GM12875 (cell line): Measurements from ENCODE around the gene ARL13B.

Source experiments
- H3K4me3 ChIP-seq: one replicate; pipeline ENCODE4 v1.5.1; 2011; ENCODE audit warnings: low read depth, low read length, control low read depth
- TF ChIP-seq, protein P1 (sequence below): IDR thresholded peaks from 2 replicates; pipeline ENCODE4 v1.5.1; 2011; ENCODE audit warnings: low read depth, mild to moderate bottlenecking, control low read depth, inconsistent platforms, low read length, moderate library complexity, borderline replicate concordance; ENCODE audit not compliant: insufficient read depth

ARL13B gene

DNA sequence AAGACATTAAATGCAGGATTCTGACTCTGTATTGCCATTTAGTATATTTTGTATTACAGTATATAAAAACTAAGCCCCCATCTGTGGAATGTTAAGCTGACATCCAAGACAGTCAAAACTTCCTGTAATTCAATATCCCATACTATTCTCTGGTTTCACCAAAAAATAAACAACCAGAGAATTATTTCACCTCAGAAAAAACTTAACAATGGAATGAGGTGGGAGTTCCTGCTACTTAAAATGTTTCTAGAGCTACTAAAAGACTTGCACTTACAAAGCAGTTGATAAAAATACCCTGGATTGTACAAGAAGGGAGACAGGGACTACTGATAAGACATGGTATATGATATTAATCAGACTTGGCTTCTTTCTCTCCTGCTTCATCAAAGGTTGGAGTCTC, 8.3 kb downstream of the ARL13B start:
- H3K4me3 ChIP-seq: no peak overlapping the region
- TF ChIP-seq, protein P1, sequence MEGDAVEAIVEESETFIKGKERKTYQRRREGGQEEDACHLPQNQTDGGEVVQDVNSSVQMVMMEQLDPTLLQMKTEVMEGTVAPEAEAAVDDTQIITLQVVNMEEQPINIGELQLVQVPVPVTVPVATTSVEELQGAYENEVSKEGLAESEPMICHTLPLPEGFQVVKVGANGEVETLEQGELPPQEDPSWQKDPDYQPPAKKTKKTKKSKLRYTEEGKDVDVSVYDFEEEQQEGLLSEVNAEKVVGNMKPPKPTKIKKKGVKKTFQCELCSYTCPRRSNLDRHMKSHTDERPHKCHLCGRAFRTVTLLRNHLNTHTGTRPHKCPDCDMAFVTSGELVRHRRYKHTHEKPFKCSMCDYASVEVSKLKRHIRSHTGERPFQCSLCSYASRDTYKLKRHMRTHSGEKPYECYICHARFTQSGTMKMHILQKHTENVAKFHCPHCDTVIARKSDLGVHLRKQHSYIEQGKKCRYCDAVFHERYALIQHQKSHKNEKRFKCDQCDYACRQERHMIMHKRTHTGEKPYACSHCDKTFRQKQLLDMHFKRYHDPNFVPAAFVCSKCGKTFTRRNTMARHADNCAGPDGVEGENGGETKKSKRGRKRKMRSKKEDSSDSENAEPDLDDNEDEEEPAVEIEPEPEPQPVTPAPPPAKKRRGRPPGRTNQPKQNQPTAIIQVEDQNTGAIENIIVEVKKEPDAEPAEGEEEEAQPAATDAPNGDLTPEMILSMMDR: no peak

DNA sequence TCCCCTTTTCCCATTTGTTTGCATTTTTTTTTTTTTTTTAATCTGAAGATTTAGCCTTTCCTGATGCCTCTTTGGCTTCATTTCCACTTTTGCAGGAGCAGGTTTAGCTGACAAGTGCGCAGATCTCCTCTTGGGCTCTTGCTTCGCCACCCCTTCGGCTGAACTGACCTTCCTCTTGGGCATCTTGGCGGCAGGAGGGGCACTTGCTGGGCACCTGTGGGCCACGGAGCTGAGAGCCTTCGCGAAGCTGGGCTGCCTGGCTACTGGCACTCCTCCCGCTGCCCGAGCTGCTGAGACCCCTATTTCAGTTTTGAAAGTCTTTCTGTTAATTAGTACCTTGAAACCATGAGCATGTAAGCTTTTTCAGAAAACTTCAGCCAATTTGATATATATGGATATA, 8.8 kb downstream of the ARL13B start:
- TF ChIP-seq, protein P1: no peak
- no peak overlapping the region for H3K4me3 ChIP-seq

DNA sequence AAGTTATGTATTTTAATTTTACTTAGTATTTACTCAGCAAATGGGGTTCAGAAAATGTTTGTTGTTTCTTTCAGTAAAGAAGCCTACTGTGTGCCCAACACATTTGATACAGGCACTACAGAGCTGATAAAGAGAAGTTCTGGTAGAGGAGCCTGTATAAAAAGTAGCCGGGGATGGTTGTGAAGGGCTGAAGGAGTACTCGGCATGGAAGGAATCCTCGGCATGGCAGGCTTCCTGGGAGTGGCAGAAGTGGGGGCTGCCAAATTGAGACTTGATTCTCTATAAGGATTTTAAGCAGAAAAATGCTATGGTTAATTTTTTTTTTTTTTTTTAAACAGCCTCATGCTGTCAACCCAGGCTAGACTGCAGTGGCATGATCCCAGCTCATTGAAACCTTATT, 9.3 kb downstream of the ARL13B start:
- no peak overlapping the region for H3K4me3 ChIP-seq
- TF ChIP-seq, protein P1: no peak

DNA sequence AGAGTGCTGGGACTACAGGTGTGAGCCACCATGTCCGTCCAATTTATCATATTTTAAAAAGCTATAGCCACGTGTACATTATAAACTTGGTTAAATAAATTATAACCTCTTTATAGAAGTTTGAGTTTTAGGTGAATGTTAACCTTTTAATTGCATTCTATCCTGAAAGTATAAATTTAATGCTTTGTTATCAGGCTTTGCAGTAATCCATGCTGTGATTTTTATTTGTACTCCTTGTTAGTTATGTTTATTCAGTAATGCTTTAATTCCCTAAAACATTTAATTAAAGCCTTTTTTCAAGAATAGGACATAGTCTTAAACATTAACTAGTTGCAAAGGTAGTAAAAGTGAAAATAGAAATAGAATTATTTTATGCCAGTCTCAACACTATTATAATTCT, 11.7 kb downstream of the ARL13B start:
- no peak overlapping the region for H3K4me3 ChIP-seq
- TF ChIP-seq, protein P1: no peak

DNA sequence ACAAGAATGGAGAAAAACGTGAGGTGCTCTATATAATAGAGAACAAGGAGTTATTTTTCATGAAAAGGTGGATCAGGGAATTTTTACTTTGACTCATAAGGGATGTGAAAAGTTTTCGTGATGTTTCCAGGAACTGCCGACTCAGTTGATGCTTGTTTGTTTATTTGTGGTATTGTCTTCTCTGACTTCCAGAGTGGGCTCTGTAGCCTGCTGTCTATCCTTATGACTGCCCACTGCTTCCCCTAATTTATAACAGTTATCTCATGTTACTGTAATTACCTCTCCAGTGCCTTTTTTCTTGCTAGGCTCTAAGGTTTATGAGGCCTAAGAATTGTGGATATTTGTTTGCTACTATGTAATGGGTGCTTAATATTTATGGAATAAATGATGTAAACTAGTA, 12.3 kb downstream of the ARL13B start:
- no peak overlapping the region for H3K4me3 ChIP-seq
- TF ChIP-seq, protein P1: no peak

DNA sequence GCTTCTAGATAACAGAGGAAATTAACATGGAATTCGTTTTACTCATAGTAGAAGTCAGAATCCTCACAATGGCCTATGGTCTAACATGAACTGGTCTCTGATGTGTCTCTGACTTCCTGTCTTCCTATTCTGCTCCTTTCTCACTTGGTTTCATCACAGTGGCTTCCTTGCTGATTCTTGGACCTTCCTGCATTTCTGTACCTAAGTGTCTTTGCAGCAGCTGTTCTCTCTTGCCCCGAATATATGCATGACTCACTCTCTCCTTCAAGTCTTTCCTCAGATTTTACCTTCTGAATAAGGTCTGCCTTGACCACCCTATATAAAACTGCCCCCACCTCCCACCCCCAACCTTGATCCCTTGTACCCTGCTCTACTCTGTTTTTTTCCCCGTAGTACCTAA, 14.1 kb downstream of the ARL13B start:
- TF ChIP-seq, protein P1: no peak
- no peak overlapping the region for H3K4me3 ChIP-seq

DNA sequence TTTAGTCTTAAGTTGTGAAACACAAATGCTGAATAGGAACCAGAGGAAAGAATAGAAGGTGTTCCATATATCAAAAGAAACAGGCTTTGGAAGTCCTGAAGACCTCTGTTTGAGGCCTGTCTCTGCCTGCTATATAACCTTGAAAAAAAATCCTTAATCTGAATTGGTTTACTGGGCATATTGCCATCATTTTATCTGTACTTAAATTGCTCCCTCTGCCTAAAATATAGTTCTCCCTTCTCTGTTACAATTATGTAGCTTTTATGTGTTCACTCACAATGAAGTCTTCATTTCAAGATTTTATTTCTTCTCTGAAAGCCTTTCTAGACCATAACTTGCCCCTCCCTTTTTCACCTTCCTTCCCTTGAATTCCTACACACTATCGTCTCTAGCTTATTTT, 21.2 kb downstream of the ARL13B start:
- TF ChIP-seq, protein P1: no peak
- no peak overlapping the region for H3K4me3 ChIP-seq
